ENCODE measurements around the gene PRKN.

DNA sequence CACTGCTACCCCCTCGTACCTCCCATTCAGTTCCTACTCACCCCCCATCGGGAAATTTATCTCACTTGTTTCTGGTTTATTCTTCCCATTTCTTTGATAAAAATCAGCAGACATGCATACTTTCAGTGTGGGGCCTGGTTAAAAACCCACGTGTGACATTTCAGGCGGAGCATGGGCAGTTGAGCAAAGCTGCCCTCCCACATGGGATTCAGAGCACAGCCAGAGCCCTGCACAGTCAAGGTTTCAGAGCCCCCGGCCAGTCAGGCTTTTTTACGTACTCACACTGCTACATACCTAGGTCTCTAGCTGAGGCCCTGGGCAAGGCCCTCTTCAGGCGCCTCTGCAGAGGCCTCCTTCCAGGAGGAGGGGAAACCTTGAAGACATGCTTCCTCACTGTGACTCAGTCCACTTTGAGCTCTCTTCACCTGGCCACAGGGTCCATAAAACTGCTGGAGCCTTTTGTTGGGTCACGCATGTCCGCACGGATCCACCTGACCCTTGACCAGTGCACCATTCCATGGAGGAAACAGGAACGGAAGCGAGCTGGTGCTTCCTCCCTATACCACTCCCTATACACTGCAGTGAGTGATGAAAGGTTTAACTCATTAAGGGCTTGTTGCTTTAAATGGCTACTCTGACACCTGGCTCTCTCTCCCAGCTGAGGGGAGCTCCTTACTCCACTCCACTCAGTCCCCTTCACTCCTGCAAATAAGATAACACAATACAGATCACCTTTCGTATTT is 713.3 kb downstream of the PRKN start:
- TF ChIP-seq FOSL1 (tag; conservative IDR thresholded peaks at IDR 0.05) = no peak
- TF ChIP-seq, protein P1, sequence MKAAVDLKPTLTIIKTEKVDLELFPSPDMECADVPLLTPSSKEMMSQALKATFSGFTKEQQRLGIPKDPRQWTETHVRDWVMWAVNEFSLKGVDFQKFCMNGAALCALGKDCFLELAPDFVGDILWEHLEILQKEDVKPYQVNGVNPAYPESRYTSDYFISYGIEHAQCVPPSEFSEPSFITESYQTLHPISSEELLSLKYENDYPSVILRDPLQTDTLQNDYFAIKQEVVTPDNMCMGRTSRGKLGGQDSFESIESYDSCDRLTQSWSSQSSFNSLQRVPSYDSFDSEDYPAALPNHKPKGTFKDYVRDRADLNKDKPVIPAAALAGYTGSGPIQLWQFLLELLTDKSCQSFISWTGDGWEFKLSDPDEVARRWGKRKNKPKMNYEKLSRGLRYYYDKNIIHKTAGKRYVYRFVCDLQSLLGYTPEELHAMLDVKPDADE (conservative IDR thresholded peaks at IDR 0.05; ENCODE audit: control insufficient read depth, low read depth, low read length) = no peak
